GM23338 (cell line): ENCODE data around the gene NEK4. TPM values are rescaled to one million over a fixed set of nuclear protein-coding genes. Genes with fewer than 3 reads are reported as not detected.

ENCODE experiments used
- ATAC-seq: fragments of 200-7000 bp; cut with Tn5 transposase; 3 replicates; pipeline ENCODE4 v1.9.1; 2020
- DNase-seq: peaks from one replicate; pipeline ENCODE4 v3.0.0-alpha.2; 2015; ENCODE audit warnings: low spot score
- H2AFZ ChIP-seq: fragments of 200-600 bp; sonication (generic); 2 replicates; pipeline ENCODE4 v1.8.0; 2016; ENCODE audit warnings: antibody characterized with exemption, mild to moderate bottlenecking, moderate library complexity
- H3F3A ChIP-seq: fragments of 200-600 bp; sonication (generic); replicated peaks from 2 replicates; pipeline ENCODE4 v1.8.0; 2017; ENCODE audit warnings: antibody characterized with exemption, mixed run types, low read depth
- H3K27ac ChIP-seq: fragments of 200-600 bp; sonication (generic); 2 replicates; pipeline ENCODE4 v1.6.1; 2016; ENCODE audit warnings: low read depth
- H3K27me3 ChIP-seq: fragments of 200-600 bp; sonication (generic); 2 replicates; pipeline ENCODE4 v1.8.0; 2016; ENCODE audit warnings: mild to moderate bottlenecking, mixed run types, moderate library complexity; ENCODE audit not compliant: insufficient read depth
- H3K36me3 ChIP-seq: fragments of 200-600 bp; sonication (generic); 2 replicates; pipeline ENCODE4 v1.8.0; 2016; ENCODE audit warnings: mild to moderate bottlenecking; ENCODE audit not compliant: insufficient read depth
- H3K4me1 ChIP-seq: fragments of 200-600 bp; sonication (generic); 2 replicates; pipeline ENCODE4 v1.8.0; 2016; ENCODE audit warnings: mild to moderate bottlenecking, moderate library complexity; ENCODE audit not compliant: insufficient read depth
- H3K4me2 ChIP-seq: fragments of 200-600 bp; sonication (generic); 2 replicates; pipeline ENCODE4 v1.7.1; 2017; ENCODE audit warnings: mixed run types
- H3K4me3 ChIP-seq: fragments of 200-600 bp; sonication (generic); 2 replicates; pipeline ENCODE4 v1.6.1; 2016; ENCODE audit warnings: mixed run types
- H3K79me2 ChIP-seq: fragments of 200-600 bp; sonication (generic); replicated peaks from 2 replicates; pipeline ENCODE4 v1.8.0; 2017; ENCODE audit warnings: mild to moderate bottlenecking; ENCODE audit not compliant: insufficient read depth
- H3K9me2 ChIP-seq: fragments of 200-600 bp; sonication (generic); 2 replicates; pipeline ENCODE4 v1.8.0; 2017; ENCODE audit not compliant: insufficient read depth
- H4K20me1 ChIP-seq: fragments of 200-600 bp; sonication (generic); replicated peaks from 2 replicates; pipeline ENCODE4 v1.8.0; 2017; ENCODE audit warnings: mild to moderate bottlenecking; ENCODE audit not compliant: insufficient read depth
- H3K27ac Mint-ChIP-seq: 2 replicates; pipeline ENCODE4 v1.8.0; 2020; ENCODE audit warnings: inconsistent platforms, mild to moderate bottlenecking, moderate library complexity, mixed read lengths
- H3K27me3 Mint-ChIP-seq: 3 replicates; pipeline ENCODE4 v1.8.0; 2022; ENCODE audit warnings: low read depth, mild to moderate bottlenecking, moderate library complexity, mixed read lengths, inconsistent platforms; ENCODE audit not compliant: insufficient read depth, poor library complexity
- H3K36me3 Mint-ChIP-seq: 3 replicates; pipeline ENCODE4 v1.8.0; 2021; ENCODE audit warnings: low read depth, mild to moderate bottlenecking, inconsistent platforms, moderate library complexity, mixed read lengths
- H3K4me1 Mint-ChIP-seq: 3 replicates; pipeline ENCODE4 v1.8.0; 2020; ENCODE audit warnings: mild to moderate bottlenecking, inconsistent platforms, mixed read lengths
- H3K4me3 Mint-ChIP-seq: 3 replicates; pipeline ENCODE4 v1.8.0; 2021; ENCODE audit warnings: moderate library complexity, mild to moderate bottlenecking, inconsistent platforms, mixed read lengths
- H3K9me3 Mint-ChIP-seq: 3 replicates; pipeline ENCODE4 v1.8.0; 2020; ENCODE audit warnings: moderate library complexity, mild to moderate bottlenecking, inconsistent platforms, mixed read lengths
- CREB1 ChIP-seq: fragments of 250-450 bp; sonication (Bioruptor Pico); IDR thresholded peaks from 2 replicates; pipeline ENCODE4 v1.5.0; 2020; ENCODE audit warnings: low read depth, mild to moderate bottlenecking, moderate library complexity
- EZH2 ChIP-seq: fragments of 200-600 bp; sonication (generic); IDR thresholded peaks from one replicate; pipeline ENCODE4 v1.8.0; 2017; ENCODE audit warnings: antibody characterized with exemption, mild to moderate bottlenecking, low read depth; ENCODE audit not compliant: unreplicated experiment
- EZH2phosphoT487 ChIP-seq: fragments of 200-600 bp; sonication (generic); IDR thresholded peaks from one replicate; pipeline ENCODE4 v1.8.1; 2018; ENCODE audit warnings: antibody characterized with exemption; ENCODE audit not compliant: unreplicated experiment
- JUNB ChIP-seq: IDR thresholded peaks from one replicate; pipeline ENCODE4 v1.6.1; 2016; ENCODE audit warnings: antibody characterized with exemption; ENCODE audit not compliant: unreplicated experiment
- NANOG ChIP-seq: IDR thresholded peaks from 2 replicates; pipeline ENCODE4 v1.6.1; 2016; ENCODE audit warnings: antibody characterized with exemption, borderline replicate concordance
- POLR2AphosphoS5 ChIP-seq: IDR thresholded peaks from 2 replicates; pipeline ENCODE4 v1.6.1; 2016; ENCODE audit warnings: antibody characterized with exemption, low read depth
- STAT1 ChIP-seq: IDR thresholded peaks from one replicate; pipeline ENCODE4 v1.6.1; 2016; ENCODE audit warnings: antibody characterized with exemption; ENCODE audit not compliant: unreplicated experiment
- ZNF114 ChIP-seq: fragments of 250-450 bp; sonication (Bioruptor Pico); IDR thresholded peaks from 2 replicates; pipeline ENCODE4 v1.5.0; 2020; ENCODE audit warnings: mild to moderate bottlenecking, moderate library complexity
- ZNF331 ChIP-seq: fragments of 250-450 bp; sonication (Bioruptor Pico); IDR thresholded peaks from 2 replicates; pipeline ENCODE4 v1.5.0; 2020; ENCODE audit warnings: low read depth, mild to moderate bottlenecking, moderate library complexity
- polyA plus RNA-seq: library from polyadenylated mRNA; unstranded; fragments of >200 nt; fragmentation: Nextera tagmentation; extraction: Ambion mirVana; gene quantifications from 2 replicates; pipeline ENCODE4 v1.2.1, GENCODE V29; 2016
- total RNA-seq: library from RNA; depleted of rRNA; stranded (reverse); fragments of >200 nt; shearing (Covaris generic); gene quantifications from 2 replicates; pipeline ENCODE4 v1.2.3, GENCODE V29; 2014
- TF ChIP-seq, protein P1 (sequence below): IDR thresholded peaks from 2 replicates; pipeline ENCODE4 v1.6.1; 2016; ENCODE audit warnings: antibody characterized with exemption
- TF ChIP-seq, protein P2 (sequence below): IDR thresholded peaks from one replicate; pipeline ENCODE4 v1.6.1; 2018; ENCODE audit warnings: antibody characterized with exemption; ENCODE audit not compliant: unreplicated experiment
- TF ChIP-seq, protein P3 (sequence below), 2 experiments: fragments of 200-600 bp in 1 of 2; sonication (generic) in 1 of 2; conservative IDR thresholded peaks; 2 replicates each; pipeline versions ENCODE4 v1.5.1 to v1.6.1; 2016 to 2017; ENCODE audit warnings: antibody characterized with exemption in 2 of 2, low read depth in 2 of 2, mild to moderate bottlenecking in 2 of 2, moderate library complexity in 1 of 2
- TF ChIP-seq, protein P4 (sequence below): fragments of 250-450 bp; sonication (Bioruptor Pico); IDR thresholded peaks from 2 replicates; pipeline ENCODE4 v1.5.0; 2020; ENCODE audit warnings: mild to moderate bottlenecking, moderate library complexity

NEK4 gene
- total and polyA plus RNA-seq, 2 experiments from 2014 or later, result 8.6 to 42.7 TPM

DNA sequence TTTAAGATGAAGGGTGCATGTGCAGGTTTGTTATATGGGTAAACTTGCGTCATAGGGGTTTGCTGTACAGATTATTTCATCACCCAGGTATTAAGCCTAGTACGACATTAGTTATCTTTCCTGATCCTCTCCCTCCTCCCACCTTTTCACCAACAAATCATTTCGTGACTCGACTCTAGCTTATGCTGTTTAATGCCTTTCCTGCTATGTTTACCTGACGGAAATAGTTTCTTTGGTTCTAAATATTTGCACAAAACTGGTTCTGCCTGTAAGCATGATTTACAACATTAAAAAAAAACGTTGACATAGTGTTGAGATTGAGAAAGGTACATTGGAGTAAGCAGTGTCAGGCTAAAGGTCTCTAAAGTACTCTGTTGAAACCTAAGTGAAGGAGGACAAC, 82.5 kb downstream of the NEK4 start:
- Histone ChIP-seq H3K36me3 (peaks cover 61% of the 10 kb centered on the region), H3K27ac (peak overlapping the region; percentile 8; the same call in 1 of the 2 replicates), H3K9me2 (no peaks in the 10 kb centered on the region), H3K79me2 (peaks cover 71% of the 10 kb centered on the region), H3K4me1 (peaks cover 12% of the 10 kb centered on the region; the same call in 1 of the 2 replicates), H2AFZ (no peak overlapping the region), H4K20me1 (peaks cover 24% of the 10 kb centered on the region), H3K27me3 (no peaks in the 10 kb centered on the region), H3K4me2 (no peak overlapping the region), H3F3A (peaks cover 54% of the 10 kb centered on the region), H3K4me3 (no peak overlapping the region)
- peaks cover 79% of the 10 kb centered on the region for H3K36me3 Mint-ChIP-seq
- H3K9me3 Mint-ChIP-seq, result no peaks in the 10 kb centered on the region
- H3K4me3 Mint-ChIP-seq, result peak overlapping the region; percentile 99; the same call in 2 of the 3 replicates
- TF ChIP-seq EZH2phosphoT487 (no peak), CREB1 (no peak), NANOG (no peak), JUNB (no peak), STAT1 (no peak), ZNF114 (no peak), ZNF331 (CRISPR knock-in tag) (no peak), POLR2AphosphoS5 (no peak), EZH2 (no peak)
- TF ChIP-seq, protein P1, sequence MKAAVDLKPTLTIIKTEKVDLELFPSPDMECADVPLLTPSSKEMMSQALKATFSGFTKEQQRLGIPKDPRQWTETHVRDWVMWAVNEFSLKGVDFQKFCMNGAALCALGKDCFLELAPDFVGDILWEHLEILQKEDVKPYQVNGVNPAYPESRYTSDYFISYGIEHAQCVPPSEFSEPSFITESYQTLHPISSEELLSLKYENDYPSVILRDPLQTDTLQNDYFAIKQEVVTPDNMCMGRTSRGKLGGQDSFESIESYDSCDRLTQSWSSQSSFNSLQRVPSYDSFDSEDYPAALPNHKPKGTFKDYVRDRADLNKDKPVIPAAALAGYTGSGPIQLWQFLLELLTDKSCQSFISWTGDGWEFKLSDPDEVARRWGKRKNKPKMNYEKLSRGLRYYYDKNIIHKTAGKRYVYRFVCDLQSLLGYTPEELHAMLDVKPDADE, result no peak
- TF ChIP-seq, protein P2, sequence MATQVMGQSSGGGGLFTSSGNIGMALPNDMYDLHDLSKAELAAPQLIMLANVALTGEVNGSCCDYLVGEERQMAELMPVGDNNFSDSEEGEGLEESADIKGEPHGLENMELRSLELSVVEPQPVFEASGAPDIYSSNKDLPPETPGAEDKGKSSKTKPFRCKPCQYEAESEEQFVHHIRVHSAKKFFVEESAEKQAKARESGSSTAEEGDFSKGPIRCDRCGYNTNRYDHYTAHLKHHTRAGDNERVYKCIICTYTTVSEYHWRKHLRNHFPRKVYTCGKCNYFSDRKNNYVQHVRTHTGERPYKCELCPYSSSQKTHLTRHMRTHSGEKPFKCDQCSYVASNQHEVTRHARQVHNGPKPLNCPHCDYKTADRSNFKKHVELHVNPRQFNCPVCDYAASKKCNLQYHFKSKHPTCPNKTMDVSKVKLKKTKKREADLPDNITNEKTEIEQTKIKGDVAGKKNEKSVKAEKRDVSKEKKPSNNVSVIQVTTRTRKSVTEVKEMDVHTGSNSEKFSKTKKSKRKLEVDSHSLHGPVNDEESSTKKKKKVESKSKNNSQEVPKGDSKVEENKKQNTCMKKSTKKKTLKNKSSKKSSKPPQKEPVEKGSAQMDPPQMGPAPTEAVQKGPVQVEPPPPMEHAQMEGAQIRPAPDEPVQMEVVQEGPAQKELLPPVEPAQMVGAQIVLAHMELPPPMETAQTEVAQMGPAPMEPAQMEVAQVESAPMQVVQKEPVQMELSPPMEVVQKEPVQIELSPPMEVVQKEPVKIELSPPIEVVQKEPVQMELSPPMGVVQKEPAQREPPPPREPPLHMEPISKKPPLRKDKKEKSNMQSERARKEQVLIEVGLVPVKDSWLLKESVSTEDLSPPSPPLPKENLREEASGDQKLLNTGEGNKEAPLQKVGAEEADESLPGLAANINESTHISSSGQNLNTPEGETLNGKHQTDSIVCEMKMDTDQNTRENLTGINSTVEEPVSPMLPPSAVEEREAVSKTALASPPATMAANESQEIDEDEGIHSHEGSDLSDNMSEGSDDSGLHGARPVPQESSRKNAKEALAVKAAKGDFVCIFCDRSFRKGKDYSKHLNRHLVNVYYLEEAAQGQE, result no peak
- TF ChIP-seq, protein P3, sequence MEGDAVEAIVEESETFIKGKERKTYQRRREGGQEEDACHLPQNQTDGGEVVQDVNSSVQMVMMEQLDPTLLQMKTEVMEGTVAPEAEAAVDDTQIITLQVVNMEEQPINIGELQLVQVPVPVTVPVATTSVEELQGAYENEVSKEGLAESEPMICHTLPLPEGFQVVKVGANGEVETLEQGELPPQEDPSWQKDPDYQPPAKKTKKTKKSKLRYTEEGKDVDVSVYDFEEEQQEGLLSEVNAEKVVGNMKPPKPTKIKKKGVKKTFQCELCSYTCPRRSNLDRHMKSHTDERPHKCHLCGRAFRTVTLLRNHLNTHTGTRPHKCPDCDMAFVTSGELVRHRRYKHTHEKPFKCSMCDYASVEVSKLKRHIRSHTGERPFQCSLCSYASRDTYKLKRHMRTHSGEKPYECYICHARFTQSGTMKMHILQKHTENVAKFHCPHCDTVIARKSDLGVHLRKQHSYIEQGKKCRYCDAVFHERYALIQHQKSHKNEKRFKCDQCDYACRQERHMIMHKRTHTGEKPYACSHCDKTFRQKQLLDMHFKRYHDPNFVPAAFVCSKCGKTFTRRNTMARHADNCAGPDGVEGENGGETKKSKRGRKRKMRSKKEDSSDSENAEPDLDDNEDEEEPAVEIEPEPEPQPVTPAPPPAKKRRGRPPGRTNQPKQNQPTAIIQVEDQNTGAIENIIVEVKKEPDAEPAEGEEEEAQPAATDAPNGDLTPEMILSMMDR (conservative IDR thresholded peaks at IDR 0.05; ENCODE audit: low read depth in 2 of 2), result no peak
- TF ChIP-seq, protein P4, sequence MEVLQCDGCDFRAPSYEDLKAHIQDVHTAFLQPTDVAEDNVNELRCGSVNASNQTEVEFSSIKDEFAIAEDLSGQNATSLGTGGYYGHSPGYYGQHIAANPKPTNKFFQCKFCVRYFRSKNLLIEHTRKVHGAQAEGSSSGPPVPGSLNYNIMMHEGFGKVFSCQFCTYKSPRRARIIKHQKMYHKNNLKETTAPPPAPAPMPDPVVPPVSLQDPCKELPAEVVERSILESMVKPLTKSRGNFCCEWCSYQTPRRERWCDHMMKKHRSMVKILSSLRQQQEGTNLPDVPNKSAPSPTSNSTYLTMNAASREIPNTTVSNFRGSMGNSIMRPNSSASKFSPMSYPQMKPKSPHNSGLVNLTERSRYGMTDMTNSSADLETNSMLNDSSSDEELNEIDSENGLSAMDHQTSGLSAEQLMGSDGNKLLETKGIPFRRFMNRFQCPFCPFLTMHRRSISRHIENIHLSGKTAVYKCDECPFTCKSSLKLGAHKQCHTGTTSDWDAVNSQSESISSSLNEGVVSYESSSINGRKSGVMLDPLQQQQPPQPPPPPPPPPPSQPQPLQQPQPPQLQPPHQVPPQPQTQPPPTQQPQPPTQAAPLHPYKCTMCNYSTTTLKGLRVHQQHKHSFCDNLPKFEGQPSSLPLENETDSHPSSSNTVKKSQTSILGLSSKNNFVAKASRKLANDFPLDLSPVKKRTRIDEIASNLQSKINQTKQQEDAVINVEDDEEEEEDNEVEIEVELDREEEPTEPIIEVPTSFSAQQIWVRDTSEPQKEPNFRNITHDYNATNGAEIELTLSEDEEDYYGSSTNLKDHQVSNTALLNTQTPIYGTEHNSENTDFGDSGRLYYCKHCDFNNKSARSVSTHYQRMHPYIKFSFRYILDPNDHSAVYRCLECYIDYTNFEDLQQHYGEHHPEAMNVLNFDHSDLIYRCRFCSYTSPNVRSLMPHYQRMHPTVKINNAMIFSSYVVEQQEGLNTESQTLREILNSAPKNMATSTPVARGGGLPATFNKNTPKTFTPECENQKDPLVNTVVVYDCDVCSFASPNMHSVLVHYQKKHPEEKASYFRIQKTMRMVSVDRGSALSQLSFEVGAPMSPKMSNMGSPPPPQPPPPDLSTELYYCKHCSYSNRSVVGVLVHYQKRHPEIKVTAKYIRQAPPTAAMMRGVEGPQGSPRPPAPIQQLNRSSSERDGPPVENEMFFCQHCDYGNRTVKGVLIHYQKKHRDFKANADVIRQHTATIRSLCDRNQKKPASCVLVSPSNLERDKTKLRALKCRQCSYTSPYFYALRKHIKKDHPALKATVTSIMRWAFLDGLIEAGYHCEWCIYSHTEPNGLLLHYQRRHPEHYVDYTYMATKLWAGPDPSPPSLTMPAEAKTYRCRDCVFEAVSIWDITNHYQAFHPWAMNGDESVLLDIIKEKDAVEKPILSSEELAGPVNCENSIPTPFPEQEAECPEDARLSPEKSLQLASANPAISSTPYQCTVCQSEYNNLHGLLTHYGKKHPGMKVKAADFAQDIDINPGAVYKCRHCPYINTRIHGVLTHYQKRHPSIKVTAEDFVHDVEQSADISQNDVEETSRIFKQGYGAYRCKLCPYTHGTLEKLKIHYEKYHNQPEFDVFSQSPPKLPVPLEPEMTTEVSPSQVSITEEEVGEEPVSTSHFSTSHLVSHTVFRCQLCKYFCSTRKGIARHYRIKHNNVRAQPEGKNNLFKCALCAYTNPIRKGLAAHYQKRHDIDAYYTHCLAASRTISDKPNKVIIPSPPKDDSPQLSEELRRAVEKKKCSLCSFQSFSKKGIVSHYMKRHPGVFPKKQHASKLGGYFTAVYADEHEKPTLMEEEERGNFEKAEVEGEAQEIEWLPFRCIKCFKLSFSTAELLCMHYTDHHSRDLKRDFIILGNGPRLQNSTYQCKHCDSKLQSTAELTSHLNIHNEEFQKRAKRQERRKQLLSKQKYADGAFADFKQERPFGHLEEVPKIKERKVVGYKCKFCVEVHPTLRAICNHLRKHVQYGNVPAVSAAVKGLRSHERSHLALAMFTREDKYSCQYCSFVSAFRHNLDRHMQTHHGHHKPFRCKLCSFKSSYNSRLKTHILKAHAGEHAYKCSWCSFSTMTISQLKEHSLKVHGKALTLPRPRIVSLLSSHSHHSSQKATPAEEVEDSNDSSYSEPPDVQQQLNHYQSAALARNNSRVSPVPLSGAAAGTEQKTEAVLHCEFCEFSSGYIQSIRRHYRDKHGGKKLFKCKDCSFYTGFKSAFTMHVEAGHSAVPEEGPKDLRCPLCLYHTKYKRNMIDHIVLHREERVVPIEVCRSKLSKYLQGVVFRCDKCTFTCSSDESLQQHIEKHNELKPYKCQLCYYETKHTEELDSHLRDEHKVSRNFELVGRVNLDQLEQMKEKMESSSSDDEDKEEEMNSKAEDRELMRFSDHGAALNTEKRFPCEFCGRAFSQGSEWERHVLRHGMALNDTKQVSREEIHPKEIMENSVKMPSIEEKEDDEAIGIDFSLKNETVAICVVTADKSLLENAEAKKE (CRISPR knock-in tag), result no peak
- peaks cover 11% of the 10 kb centered on the region for H3K27me3 Mint-ChIP-seq
- no peak for DNase-seq
- ATAC-seq, result no peak
- peaks cover 12% of the 10 kb centered on the region for H3K4me1 Mint-ChIP-seq
- H3K27ac Mint-ChIP-seq, result no peak overlapping the region
